CD4-positive, alpha-beta T cell (primary cell): ENCODE data around the gene AMBN. TPM values are rescaled to one million over a fixed set of nuclear protein-coding genes. Genes with fewer than 3 reads are reported as not detected.

Source experiments
- ATAC-seq: fragments of 200-7000 bp; cut with Tn5 transposase; one replicate; pipeline ENCODE4 v1.10.0; 2022; ENCODE audit warnings: mild to moderate bottlenecking; ENCODE audit not compliant: poor library complexity
- CTCF ChIA-PET: fragments of 350-600 bp; sonication (Branson Sonifier 250); formaldehyde crosslinking; loops from one replicate; lab custom pipeline; 2021; ENCODE audit warnings: antibody characterized with exemption, inconsistent platforms; lab: Charles Lee
- POLR2A ChIA-PET: fragments of 350-600 bp; sonication (Branson Sonifier 250); formaldehyde crosslinking; loops from one replicate; lab custom pipeline; 2021; ENCODE audit warnings: antibody characterized with exemption, inconsistent platforms; lab: Charles Lee
- DNase-seq, 14 experiments: peaks; one replicate each; pipeline ENCODE4 v3.0.0-alpha.2; 2013 to 2020; ENCODE audit warnings: mixed read lengths in 2 of 14
- H3K27ac ChIP-seq, 2 donors: one replicate each; pipeline versions ENCODE4 v1.5.1 to v1.7.0; 2013; ENCODE audit warnings: low read length in 2 of 2, low read depth in 1 of 2, mild to moderate bottlenecking in 1 of 2
- H3K27me3 ChIP-seq, 2 experiments: 1 replicate in 1 of 2; 2 replicates in 1 of 2; pipeline versions ENCODE4 v1.6.1 to v1.7.0; 2013; ENCODE audit warnings: low read length in 2 of 2, control low read depth in 1 of 2, mild to moderate bottlenecking in 1 of 2, moderate library complexity in 1 of 2; ENCODE audit not compliant: insufficient read depth in 2 of 2, control insufficient read depth in 1 of 2
- H3K36me3 ChIP-seq: one replicate; pipeline ENCODE4 v1.6.1; 2013; ENCODE audit warnings: low read length, control low read depth; ENCODE audit not compliant: insufficient read depth
- H3K4me1 ChIP-seq: one replicate; pipeline ENCODE4 v1.6.1; 2013; ENCODE audit warnings: low read length, control low read depth; ENCODE audit not compliant: insufficient read depth
- H3K4me3 ChIP-seq: one replicate; pipeline ENCODE4 v1.5.1; 2013; ENCODE audit warnings: mild to moderate bottlenecking, low read length, moderate library complexity
- H3K9me3 ChIP-seq, 2 experiments: 1 replicate in 1 of 2; 2 replicates in 1 of 2; pipeline versions ENCODE4 v1.6.1 to v1.7.0; 2013; ENCODE audit warnings: low read length in 2 of 2, mild to moderate bottlenecking in 2 of 2, control low read depth in 1 of 2, moderate library complexity in 1 of 2; ENCODE audit not compliant: control insufficient read depth in 1 of 2, insufficient read depth in 1 of 2
- H3K27ac Mint-ChIP-seq: one replicate; pipeline ENCODE4 v1.8.0; 2020; ENCODE audit warnings: mixed read lengths
- H3K27me3 Mint-ChIP-seq: one replicate; pipeline ENCODE4 v1.8.0; 2021; ENCODE audit warnings: mixed read lengths
- H3K36me3 Mint-ChIP-seq: one replicate; pipeline ENCODE4 v1.8.0; 2021; ENCODE audit warnings: low read depth, mixed read lengths
- H3K4me1 Mint-ChIP-seq: one replicate; pipeline ENCODE4 v1.8.0; 2021; ENCODE audit warnings: low read depth, mixed read lengths
- H3K4me3 Mint-ChIP-seq: one replicate; pipeline ENCODE4 v1.8.0; 2020; ENCODE audit warnings: mild to moderate bottlenecking, mixed read lengths
- H3K9me3 Mint-ChIP-seq: one replicate; pipeline ENCODE4 v1.8.0; 2020; ENCODE audit warnings: mixed read lengths
- CTCF ChIP-seq: fragments of 200-600 bp; IDR thresholded peaks from one replicate; pipeline ENCODE4 v1.8.0; 2022; ENCODE audit warnings: antibody characterized with exemption, mild to moderate bottlenecking
- intact Hi-C, 2 experiments: fragments of 100-400 bp; cut with DNase I in 1 of 2; cut with micrococcal nuclease in 1 of 2; formaldehyde crosslinking; loops; one replicate each; pipeline versions ENCODE4 v1.15.1 to v1.9.0; 2023 to 2025; cut with DNase I, micrococcal nuclease
- total RNA-seq, 174 experiments: library from RNA in 2 of 174; stranded (reverse) in 2 of 174; gene quantifications; one replicate each; pipeline ENCODE4 v1.2.3 and lab custom pipeline; 2021 to 2026

Gene AMBN
- total RNA-seq, 2 experiments from 2014 or later = not detected

- no peak overlapping the region for H3K27ac Mint-ChIP-seq
- intact Hi-C loops = loop anchor here in 1 of 2 experiments (5.0 kb wide), 1 partner anchor 403 kb away; no protein-coding TSS in a partner anchor
- H3K9me3 ChIP-seq = no peaks in the 10 kb centered on the region
- no peak overlapping the region for H3K4me3 ChIP-seq
- no peaks in the 10 kb centered on the region for H3K36me3 ChIP-seq
- DNase-seq (no peak), ATAC-seq (no peak)
- ChIA-PET CTCF (interaction anchor here (0.8 kb wide), 1 partner anchor 155 kb away, joined by 3 read pairs; no protein-coding TSS in a partner anchor), POLR2A (no interaction called here)
- H3K9me3 Mint-ChIP-seq = no peaks in the 10 kb centered on the region
- H3K4me1 ChIP-seq = no peaks in the 10 kb centered on the region
- no peaks in the 10 kb centered on the region for H3K4me1 Mint-ChIP-seq
- no peak overlapping the region for H3K4me3 Mint-ChIP-seq
- H3K27me3 Mint-ChIP-seq = peaks cover 8% of the 10 kb centered on the region
- TF ChIP-seq CTCF = no peak
- H3K36me3 Mint-ChIP-seq = no peaks in the 10 kb centered on the region
- no peak overlapping the region for H3K27ac ChIP-seq
- no peaks in the 10 kb centered on the region for H3K27me3 ChIP-seq
Measured at GRCh38 chr4:70603856-70604255, 11.8 kb downstream of the AMBN start.

DNA sequence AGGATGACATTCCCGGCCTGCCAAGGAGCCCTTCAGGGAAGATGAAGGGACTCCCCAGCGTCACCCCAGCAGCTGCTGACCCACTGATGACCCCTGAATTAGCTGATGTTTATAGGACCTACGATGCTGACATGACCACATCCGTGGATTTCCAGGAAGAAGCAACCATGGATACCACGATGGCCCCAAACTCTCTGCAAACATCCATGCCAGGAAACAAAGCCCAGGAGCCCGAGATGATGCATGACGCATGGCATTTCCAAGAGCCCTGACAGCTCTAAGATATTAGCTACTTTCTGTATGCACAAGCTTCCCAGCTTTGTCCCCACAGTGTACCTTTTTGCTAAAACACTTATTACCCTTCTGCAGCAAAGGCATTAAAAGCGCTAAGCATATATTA is 14.4 kb downstream of the AMBN start:
- Histone ChIP-seq H3K27ac (no peak overlapping the region), H3K9me3 (no peaks in the 10 kb centered on the region), H3K4me3 (no peak overlapping the region), H3K36me3 (no peaks in the 10 kb centered on the region), H3K4me1 (no peaks in the 10 kb centered on the region), H3K27me3 (no peaks in the 10 kb centered on the region)
- Mint-ChIP-seq H3K4me3 (no peak overlapping the region), H3K27me3 (peaks cover 14% of the 10 kb centered on the region), H3K27ac (no peak overlapping the region), H3K9me3 (no peaks in the 10 kb centered on the region), H3K4me1 (no peaks in the 10 kb centered on the region), H3K36me3 (no peaks in the 10 kb centered on the region)
- ATAC-seq (no peak), DNase-seq (no peak)
- CTCF ChIA-PET = no interaction called here
- POLR2A ChIA-PET = no interaction called here
- intact Hi-C loops = no loop called here
- TF ChIP-seq CTCF = no peak

DNA sequence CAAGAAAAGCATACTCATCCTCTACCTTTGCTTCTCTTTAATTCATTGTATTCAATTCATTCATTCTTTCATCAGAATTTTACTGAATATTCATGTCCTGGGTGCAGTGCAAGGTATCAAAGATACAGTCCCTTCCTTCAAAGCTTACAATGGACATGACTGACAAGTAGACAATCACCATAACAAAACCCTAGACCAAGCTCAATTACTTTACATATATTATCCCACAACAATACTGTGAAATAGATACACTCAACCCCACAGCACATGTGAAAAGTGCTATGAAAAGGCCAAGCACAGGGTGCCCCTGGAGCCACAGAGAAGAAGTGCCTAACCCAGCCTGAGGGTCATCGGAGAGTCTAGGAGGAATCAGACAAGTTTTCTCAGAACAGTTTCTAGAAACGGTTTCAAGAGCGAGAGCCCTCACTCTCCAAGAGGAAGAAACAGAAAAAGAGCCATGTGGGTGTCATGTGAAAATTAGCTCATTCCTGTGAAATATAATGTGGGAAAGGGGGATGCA is 15.3 kb downstream of the AMBN start:
- Histone ChIP-seq H3K36me3 (no peaks in the 10 kb centered on the region), H3K27ac (no peak overlapping the region), H3K27me3 (peaks cover 0 to 3% of the 10 kb centered on the region in 2 experiments), H3K4me3 (no peak overlapping the region), H3K9me3 (no peaks in the 10 kb centered on the region), H3K4me1 (no peaks in the 10 kb centered on the region)
- Mint-ChIP-seq H3K27ac (no peak overlapping the region), H3K27me3 (peaks cover 21% of the 10 kb centered on the region), H3K4me1 (no peaks in the 10 kb centered on the region), H3K4me3 (no peak overlapping the region), H3K36me3 (no peaks in the 10 kb centered on the region), H3K9me3 (no peaks in the 10 kb centered on the region)
- no peak for DNase-seq
- no peak for ATAC-seq
- TF ChIP-seq CTCF = no peak
- intact Hi-C loops = no loop called here
- ChIA-PET CTCF (no interaction called here), POLR2A (no interaction called here)
